IMR-90 (cell line): Measurements from ENCODE around the gene TASP1. TPM values are rescaled to one million over a fixed set of nuclear protein-coding genes. Genes with fewer than 3 reads are reported as not detected.

Experiments used
- ATAC-seq: fragments of 200-7000 bp; cut with Tn5 transposase; 2 replicates; pipeline ENCODE4 v1.9.1; 2020; ENCODE audit warnings: low read depth, mild to moderate bottlenecking, moderate library complexity
- BruUV-seq: library from RNA; stranded (reverse); fragments of 400-500 nt; replicated peaks from 2 replicates; lab custom pipeline; 2021; lab: Mats Ljungman, UMichigan
- CTCF ChIA-PET: fragments of 300-600 bp; formaldehyde crosslinking; extraction: SDS; loops from one replicate; lab custom pipeline; 2021; ENCODE audit warnings: antibody characterized with exemption; lab: Yijun Ruan, JAX
- POLR2A ChIA-PET: fragments of 300-600 bp; sonication (Branson Sonifier 250); formaldehyde crosslinking; loops from one replicate; lab custom pipeline; 2022; ENCODE audit warnings: antibody characterized with exemption; ENCODE audit not compliant: unreplicated experiment; lab: Charles Lee
- DNase-seq: peaks from one replicate; pipeline ENCODE4 v3.0.0; 2013
- H2AFZ ChIP-seq: replicated peaks from 2 replicates; pipeline ENCODE3; 2013; ENCODE audit warnings: low read length, mild to moderate bottlenecking; ENCODE audit not compliant: poor library complexity
- H2AK5ac ChIP-seq: 2 replicates; pipeline ENCODE4 v1.6.1; 2013; ENCODE audit warnings: low read depth, low read length, inconsistent platforms
- H2AK9ac ChIP-seq: replicated peaks from 2 replicates; pipeline ENCODE3; 2013; ENCODE audit warnings: mild to moderate bottlenecking, low read depth, low read length, moderate library complexity; ENCODE audit not compliant: poor library complexity
- H2BK120ac ChIP-seq: 2 replicates; pipeline ENCODE4 v1.6.1; 2013; ENCODE audit warnings: low read depth, low read length, inconsistent platforms
- H2BK15ac ChIP-seq: 3 replicates; pipeline ENCODE4 v1.6.1; 2013; ENCODE audit warnings: low read depth, low read length, inconsistent platforms
- H2BK20ac ChIP-seq: 2 replicates; pipeline ENCODE4 v1.6.1; 2013; ENCODE audit warnings: low read depth, mild to moderate bottlenecking, inconsistent platforms, low read length, moderate library complexity
- H2BK5ac ChIP-seq: 2 replicates; pipeline ENCODE4 v1.6.1; 2013; ENCODE audit warnings: mild to moderate bottlenecking, low read depth, low read length, inconsistent platforms; ENCODE audit not compliant: poor library complexity, severe bottlenecking
- H3K14ac ChIP-seq: replicated peaks from 2 replicates; pipeline ENCODE4 v1.6.1; 2013; ENCODE audit warnings: low read depth, low read length, inconsistent platforms
- H3K18ac ChIP-seq: 2 replicates; pipeline ENCODE4 v1.6.1; 2013; ENCODE audit warnings: low read depth, low read length, control low read depth
- H3K23ac ChIP-seq: 2 replicates; pipeline ENCODE4 v1.6.1; 2013; ENCODE audit warnings: low read depth, low read length, inconsistent platforms
- H3K27ac ChIP-seq: 2 replicates; pipeline ENCODE4 v1.5.1; 2013; ENCODE audit warnings: mild to moderate bottlenecking, control low read depth, low read length; ENCODE audit not compliant: insufficient read depth
- H3K27me3 ChIP-seq: 2 replicates; pipeline ENCODE4 v1.6.1; 2013; ENCODE audit warnings: low read length; ENCODE audit not compliant: control insufficient read depth, insufficient read depth
- H3K36me3 ChIP-seq: 2 replicates; pipeline ENCODE4 v1.6.1; 2013; ENCODE audit warnings: low read length, mixed read lengths; ENCODE audit not compliant: control insufficient read depth, insufficient read depth
- H3K4ac ChIP-seq: 2 replicates; pipeline ENCODE4 v1.6.1; 2013; ENCODE audit warnings: low read depth, low read length, inconsistent platforms
- H3K4me1 ChIP-seq: 2 replicates; pipeline ENCODE4 v1.6.1; 2013; ENCODE audit warnings: low read length, mixed read lengths; ENCODE audit not compliant: control insufficient read depth, insufficient read depth
- H3K4me2 ChIP-seq: 2 replicates; pipeline ENCODE4 v1.6.1; 2013; ENCODE audit warnings: low read depth, mild to moderate bottlenecking, control low read depth, low read length, moderate library complexity
- H3K4me3 ChIP-seq: 2 replicates; pipeline ENCODE4 v1.5.1; 2013; ENCODE audit warnings: low read depth, mild to moderate bottlenecking, control low read depth, low read length, moderate library complexity; ENCODE audit not compliant: insufficient read depth
- H3K56ac ChIP-seq: 2 replicates; pipeline ENCODE4 v1.6.1; 2013; ENCODE audit warnings: low read length, inconsistent platforms; ENCODE audit not compliant: insufficient read depth; ENCODE audit errors: extremely low read depth
- H3K79me1 ChIP-seq, 2 experiments: 2 replicates each; pipeline ENCODE4 v1.6.1; 2013; ENCODE audit warnings: low read length in 2 of 2, inconsistent platforms in 1 of 2, low read depth in 1 of 2
- H3K9ac ChIP-seq: 2 replicates; pipeline ENCODE4 v1.6.1; 2013; ENCODE audit warnings: low read depth, low read length, control low read depth
- H3K9me1 ChIP-seq: 2 replicates; pipeline ENCODE4 v1.6.1; 2013; ENCODE audit warnings: low read length, inconsistent platforms; ENCODE audit not compliant: insufficient read depth
- H3K9me3 ChIP-seq: 2 replicates; pipeline ENCODE4 v1.6.1; 2013; ENCODE audit warnings: low read length; ENCODE audit not compliant: control insufficient read depth, insufficient read depth
- H4K20me1 ChIP-seq: 2 replicates; pipeline ENCODE4 v1.6.1; 2013; ENCODE audit warnings: low read length, inconsistent platforms; ENCODE audit not compliant: insufficient read depth
- H4K5ac ChIP-seq: 2 replicates; pipeline ENCODE4 v1.6.1; 2013; ENCODE audit warnings: mild to moderate bottlenecking, low read depth, low read length, control low read depth
- H4K8ac ChIP-seq, 2 experiments: 2 replicates each; pipeline ENCODE4 v1.6.1; 2013; ENCODE audit warnings: low read depth in 2 of 2, low read length in 2 of 2, control low read depth in 1 of 2, inconsistent platforms in 1 of 2
- H4K91ac ChIP-seq: 2 replicates; pipeline ENCODE4 v1.6.1; 2013; ENCODE audit warnings: low read depth, low read length, inconsistent platforms; ENCODE audit not compliant: insufficient read depth
- CEBPB ChIP-seq: IDR thresholded peaks from 2 replicates; pipeline ENCODE4 v1.6.1; 2012; ENCODE audit warnings: low read depth, low read length, improper control_type of control experiment
- MXI1 ChIP-seq: IDR thresholded peaks from 2 replicates; pipeline ENCODE4 v1.6.1; 2012; ENCODE audit warnings: low read depth, mild to moderate bottlenecking, low read length, moderate library complexity, borderline replicate concordance
- POLR2A ChIP-seq: IDR thresholded peaks from 2 replicates; pipeline ENCODE4 v1.6.1; 2012; ENCODE audit warnings: mild to moderate bottlenecking, low read depth, low read length
- RFX5 ChIP-seq: IDR thresholded peaks from 2 replicates; pipeline ENCODE4 v1.8.0; 2012; ENCODE audit warnings: low read depth, mild to moderate bottlenecking, low read length, moderate library complexity
- SMC3 ChIP-seq: fragments of 150-350 bp; IDR thresholded peaks from 2 replicates; pipeline ENCODE4 v1.6.1; 2016; ENCODE audit warnings: low read depth, mild to moderate bottlenecking, antibody characterized with exemption, low read length, moderate library complexity
- WGBS, 2 experiments: methylation state at CpG; one replicate each; pipeline versions ENCODE4 v1.1.5 to v1.1.7; 2013; ENCODE audit warnings: missing lambda C conversion rate in 2 of 2; ENCODE audit not compliant: insufficient read length in 1 of 2; ENCODE audit errors: extremely low coverage in 2 of 2; 5-methylcytosine and 5-hydroxymethylcytosine counted together
- dilution Hi-C: fragments of 300-500 bp; cut with HindIII; formaldehyde crosslinking; loops from one replicate; pipeline ENCODE4 v1.14.3; 2018; ENCODE audit warnings: low sequenced_read_pairs; ENCODE audit not compliant: unreplicated experiment
- in situ Hi-C: fragments of 300-500 bp; cut with MboI; formaldehyde crosslinking; loops from 3 replicates; pipeline ENCODE4 v1.14.3; 2019; ENCODE audit warnings: low sequenced_read_pairs, inconsistent platforms, mixed read lengths
- intact Hi-C: fragments of 100-400 bp; cut with micrococcal nuclease; formaldehyde crosslinking; loops from 2 replicates; pipeline ENCODE4 v1.10.0; 2022
- polyA plus RNA-seq, 3 experiments: library from polyadenylated mRNA; depleted of rRNA; stranded (reverse); fragments of >200 nt; gene quantifications; 2 replicates each; pipeline ENCODE4 v1.2.3, GENCODE V29; 2012; ENCODE audit warnings: low replicate concordance in 1 of 3
- total RNA-seq: library from RNA; depleted of rRNA; stranded (reverse); fragments of >200 nt; gene quantifications from 2 replicates; pipeline ENCODE4 v1.2.3, GENCODE V29; 2012
- TF ChIP-seq, protein P1 (sequence below): fragments of 150-350 bp; IDR thresholded peaks from 2 replicates; pipeline ENCODE4 v1.6.1; 2017; ENCODE audit warnings: mild to moderate bottlenecking, antibody characterized with exemption, low read length, low read depth

TASP1 gene
- total and polyA plus RNA-seq, 2 of the 4 experiments (the other 2 are of a cell fraction) = 3.9 to 7.9 TPM

DNA sequence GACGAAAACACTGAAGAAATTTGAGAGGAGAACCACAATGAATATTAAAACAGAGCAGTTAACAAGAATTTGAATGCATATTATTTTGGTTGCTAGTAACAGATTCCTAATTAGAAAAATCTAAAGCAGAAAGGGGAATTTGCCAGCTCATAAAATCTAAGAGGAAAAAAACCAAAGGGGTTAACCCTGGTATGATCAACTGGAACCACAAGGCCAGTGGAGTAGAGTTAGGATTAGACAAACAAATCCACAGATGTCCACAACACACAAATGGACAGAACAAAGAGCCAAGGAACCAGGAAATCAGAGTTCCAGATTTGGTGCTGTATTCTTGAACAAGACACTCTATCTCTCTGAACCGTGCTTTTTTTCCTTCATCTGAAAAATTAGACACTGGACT lies 195.0 kb downstream of the TASP1 start:
- BruUV-seq = no TSS peak
- DNase-seq (no peak), ATAC-seq (peak; percentile 35; the same call in 1 of the 2 replicates)
- Histone ChIP-seq H3K56ac (no peak overlapping the region), H2BK5ac (no peak overlapping the region), H2BK120ac (no peak overlapping the region), H2BK20ac (no peak overlapping the region), H2AK9ac (no peak overlapping the region), H3K27ac (no peak overlapping the region), H4K8ac (no peak overlapping the region), H4K91ac (no peak overlapping the region), H3K4ac (no peak overlapping the region), H3K23ac (no peak overlapping the region), H4K20me1 (no peaks in the 10 kb centered on the region), H3K79me1 (no peaks in the 10 kb centered on the region), H3K9me1 (no peaks in the 10 kb centered on the region), H4K5ac (no peak overlapping the region; the same call in 1 of the 2 replicates), H3K27me3 (no peaks in the 10 kb centered on the region), H3K36me3 (no peaks in the 10 kb centered on the region), H3K9ac (no peak overlapping the region), H3K9me3 (no peaks in the 10 kb centered on the region), H3K4me1 (peaks cover 2% of the 10 kb centered on the region; the same call in 1 of the 2 replicates), H2AK5ac (no peak overlapping the region), H3K14ac (no peak overlapping the region), H2BK15ac (no peak overlapping the region), H3K18ac (no peak overlapping the region), H2AFZ (no peak overlapping the region), H3K4me2 (no peak overlapping the region), H3K4me3 (no peak overlapping the region)
- no CpG with 5 or more reads among the region's 2 CpGs for WGBS, 2 experiments
- in situ Hi-C loops = no loop called here
- intact Hi-C loops = no loop called here
- ChIA-PET CTCF (interaction anchor here (1.2 kb wide), 1 partner anchor 16 kb away, joined by 3 read pairs; no protein-coding TSS in a partner anchor), POLR2A (no interaction called here)
- dilution Hi-C loops = no loop called here
- TF ChIP-seq SMC3 (no peak), POLR2A (no peak), MXI1 (no peak), CEBPB (no peak), RFX5 (no peak)
- TF ChIP-seq, protein P1, sequence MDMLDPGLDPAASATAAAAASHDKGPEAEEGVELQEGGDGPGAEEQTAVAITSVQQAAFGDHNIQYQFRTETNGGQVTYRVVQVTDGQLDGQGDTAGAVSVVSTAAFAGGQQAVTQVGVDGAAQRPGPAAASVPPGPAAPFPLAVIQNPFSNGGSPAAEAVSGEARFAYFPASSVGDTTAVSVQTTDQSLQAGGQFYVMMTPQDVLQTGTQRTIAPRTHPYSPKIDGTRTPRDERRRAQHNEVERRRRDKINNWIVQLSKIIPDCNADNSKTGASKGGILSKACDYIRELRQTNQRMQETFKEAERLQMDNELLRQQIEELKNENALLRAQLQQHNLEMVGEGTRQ = no peak
